H9 (cell line): ENCODE results near the gene APBA2. TPM values are rescaled to one million over a fixed set of nuclear protein-coding genes. Genes with fewer than 3 reads are reported as not detected.

Source experiments
- DNase-seq: peaks from one replicate; pipeline ENCODE4 v3.0.0-alpha.2; 2017
- H2AFZ ChIP-seq: one replicate; pipeline ENCODE4 v1.6.1; 2013; ENCODE audit warnings: mild to moderate bottlenecking, low read length, control low read depth, moderate library complexity
- H2AK5ac ChIP-seq: 2 replicates; pipeline ENCODE4 v1.6.1; 2013; ENCODE audit warnings: low read length, control low read depth, mixed read lengths; ENCODE audit not compliant: insufficient read length
- H2BK120ac ChIP-seq: one replicate; pipeline ENCODE4 v1.6.1; 2013; ENCODE audit warnings: low read depth, mild to moderate bottlenecking, low read length, control low read depth, inconsistent platforms; ENCODE audit not compliant: poor library complexity, severe bottlenecking
- H2BK12ac ChIP-seq: 2 replicates; pipeline ENCODE4 v1.6.1; 2013; ENCODE audit warnings: low read length, control low read depth, mixed read lengths, low read depth; ENCODE audit not compliant: insufficient read length
- H2BK15ac ChIP-seq: 2 replicates; pipeline ENCODE4 v1.6.1; 2013; ENCODE audit warnings: low read depth, low read length, control low read depth
- H2BK20ac ChIP-seq: one replicate; pipeline ENCODE4 v1.6.1; 2013; ENCODE audit warnings: low read depth, mild to moderate bottlenecking, low read length, control low read depth, inconsistent platforms; ENCODE audit not compliant: poor library complexity, severe bottlenecking
- H2BK5ac ChIP-seq: 2 replicates; pipeline ENCODE4 v1.6.1; 2013; ENCODE audit warnings: low read length, control low read depth, mixed read lengths; ENCODE audit not compliant: insufficient read length
- H3K14ac ChIP-seq: 2 replicates; pipeline ENCODE4 v1.6.1; 2013; ENCODE audit warnings: low read length, control low read depth; ENCODE audit not compliant: insufficient read depth
- H3K18ac ChIP-seq: 2 replicates; pipeline ENCODE4 v1.6.1; 2013; ENCODE audit warnings: low read depth, mild to moderate bottlenecking, mixed read lengths, low read length, control low read depth; ENCODE audit not compliant: insufficient read length
- H3K23ac ChIP-seq: 2 replicates; pipeline ENCODE4 v1.6.1; 2013; ENCODE audit warnings: low read length, control low read depth, mixed read lengths, low read depth; ENCODE audit not compliant: insufficient read length
- H3K23me2 ChIP-seq: 2 replicates; pipeline ENCODE4 v1.6.1; 2013; ENCODE audit warnings: low read depth, mild to moderate bottlenecking, mixed read lengths, low read length, control low read depth; ENCODE audit not compliant: insufficient read length, poor library complexity, severe bottlenecking
- H3K27ac ChIP-seq: 2 replicates; pipeline ENCODE4 v1.5.1; 2013; ENCODE audit warnings: low read length, control low read depth, mixed read lengths, low read depth; ENCODE audit not compliant: insufficient read length
- H3K27me3 ChIP-seq: 2 replicates; pipeline ENCODE4 v1.6.1; 2013; ENCODE audit warnings: low read length, control low read depth, inconsistent platforms; ENCODE audit not compliant: insufficient read depth
- H3K4ac ChIP-seq: 2 replicates; pipeline ENCODE4 v1.6.1; 2013; ENCODE audit warnings: low read depth, mild to moderate bottlenecking, control low read depth, inconsistent platforms, low read length, moderate library complexity
- H3K4me1 ChIP-seq: 2 replicates; pipeline ENCODE4 v1.6.1; 2013; ENCODE audit warnings: low read length, control low read depth, inconsistent platforms; ENCODE audit not compliant: insufficient read depth
- H3K4me2 ChIP-seq: 2 replicates; pipeline ENCODE4 v1.6.1; 2013; ENCODE audit warnings: low read length, control low read depth, mixed read lengths; ENCODE audit not compliant: insufficient read length, insufficient read depth
- H3K56ac ChIP-seq: 2 replicates; pipeline ENCODE4 v1.6.1; 2013; ENCODE audit warnings: low read depth, mild to moderate bottlenecking, mixed read lengths, low read length, control low read depth; ENCODE audit not compliant: insufficient read length
- H3K79me1 ChIP-seq: 2 replicates; pipeline ENCODE4 v1.6.1; 2013; ENCODE audit warnings: low read depth, mild to moderate bottlenecking, moderate library complexity, low read length, control low read depth, inconsistent platforms; ENCODE audit not compliant: insufficient read depth, poor library complexity, severe bottlenecking
- H3K79me2 ChIP-seq: 2 replicates; pipeline ENCODE4 v1.6.1; 2013; ENCODE audit warnings: low read length, control low read depth, inconsistent platforms; ENCODE audit not compliant: insufficient read depth
- H3K9ac ChIP-seq: 2 replicates; pipeline ENCODE4 v1.6.1; 2013; ENCODE audit warnings: low read length, control low read depth, mixed read lengths; ENCODE audit not compliant: insufficient read length; ENCODE audit errors: extremely low read depth
- H3K9me3 ChIP-seq: one replicate; pipeline ENCODE4 v1.6.1; 2013; ENCODE audit warnings: low read depth, low read length, inconsistent platforms; ENCODE audit not compliant: control insufficient read depth
- H3T11ph ChIP-seq: one replicate; pipeline ENCODE4 v1.6.1; 2013; ENCODE audit warnings: mild to moderate bottlenecking, low read length, control low read depth, inconsistent platforms
- H4K20me1 ChIP-seq: one replicate; pipeline ENCODE4 v1.6.1; 2013; ENCODE audit not compliant: control insufficient read depth, insufficient read length, insufficient read depth
- H4K5ac ChIP-seq: 2 replicates; pipeline ENCODE4 v1.6.1; 2013; ENCODE audit warnings: low read depth, mild to moderate bottlenecking, mixed read lengths, low read length, control low read depth; ENCODE audit not compliant: insufficient read length
- H4K8ac ChIP-seq: replicated peaks from 2 replicates; pipeline ENCODE4 v1.6.1; 2013; ENCODE audit warnings: low read length, control low read depth, mixed read lengths, low read depth; ENCODE audit not compliant: insufficient read length
- H4K91ac ChIP-seq: 2 replicates; pipeline ENCODE4 v1.6.1; 2013; ENCODE audit warnings: low read depth, mild to moderate bottlenecking, moderate library complexity, mixed read lengths, low read length, control low read depth; ENCODE audit not compliant: insufficient read length
- H3K27ac Mint-ChIP-seq, 3 experiments: 2 replicates in 2 of 3; 3 replicates in 1 of 3; pipeline ENCODE4 v1.8.0; 2020 to 2021; ENCODE audit warnings: mixed read lengths in 3 of 3, mild to moderate bottlenecking in 1 of 3, moderate library complexity in 1 of 3
- H3K27me3 Mint-ChIP-seq: 2 replicates; pipeline ENCODE4 v1.8.0; 2021; ENCODE audit warnings: low read depth, mild to moderate bottlenecking, moderate library complexity, mixed read lengths
- H3K36me3 Mint-ChIP-seq, 3 experiments: 2 replicates in 2 of 3; 3 replicates in 1 of 3; pipeline ENCODE4 v1.8.0; 2020 to 2021; ENCODE audit warnings: low read depth in 3 of 3, mixed read lengths in 3 of 3; ENCODE audit not compliant: insufficient read depth in 1 of 3
- H3K4me1 Mint-ChIP-seq, 2 experiments: 2 replicates each; pipeline ENCODE4 v1.8.0; 2020; ENCODE audit warnings: mixed read lengths in 2 of 2
- H3K4me3 Mint-ChIP-seq, 2 experiments: 2 replicates in 1 of 2; 3 replicates in 1 of 2; pipeline ENCODE4 v1.8.0; 2020 to 2021; ENCODE audit warnings: mild to moderate bottlenecking in 2 of 2, mixed read lengths in 2 of 2, moderate library complexity in 1 of 2
- H3K9me3 Mint-ChIP-seq, 2 experiments: 2 replicates in 1 of 2; 3 replicates in 1 of 2; pipeline ENCODE4 v1.8.0; 2020; ENCODE audit warnings: mild to moderate bottlenecking in 2 of 2, mixed read lengths in 2 of 2, moderate library complexity in 1 of 2
- CTCF ChIP-seq: fragments of 200-600 bp; sonication (generic); conservative IDR thresholded peaks from 3 replicates; pipeline ENCODE4 v1.8.0; 2021; ENCODE audit warnings: antibody characterized with exemption, mild to moderate bottlenecking
- WGBS: extraction: QIAGEN DNeasy Blood & Tissue Kit; methylation state at CpG from one replicate; pipeline ENCODE4 v1.1.7; 2013; ENCODE audit warnings: missing lambda C conversion rate, low lambda C conversion rate, mixed read lengths; ENCODE audit not compliant: insufficient read length; ENCODE audit errors: extremely low coverage; 5-methylcytosine and 5-hydroxymethylcytosine counted together
- total RNA-seq: library from RNA; stranded (reverse); gene quantifications from 2 replicates; pipeline ENCODE4 v1.2.1, GENCODE V29; 2021

APBA2 gene
- total RNA-seq, 1 experiment from 2014 or later: 14.3 TPM

GRCh38 chr15:28879551-28879950 is 6.2 kb upstream of the APBA2 start:
- Histone ChIP-seq H4K20me1 (no peaks in the 10 kb centered on the region), H3K9me3 (no peaks in the 10 kb centered on the region), H3K14ac (no peak overlapping the region), H3K27me3 (peaks cover 1% of the 10 kb centered on the region; the same call in 1 of the 2 replicates), H3K56ac (no peak overlapping the region), H2BK12ac (no peak overlapping the region), H2BK15ac (no peak overlapping the region), H4K8ac (no peak overlapping the region), H3K23ac (no peak overlapping the region), H2AFZ (no peak overlapping the region), H3K79me2 (no peaks in the 10 kb centered on the region), H2AK5ac (no peak overlapping the region), H2BK5ac (no peak overlapping the region), H3K9ac (no peak overlapping the region), H2BK20ac (no peak overlapping the region), H3T11ph (no peak overlapping the region), H4K91ac (no peak overlapping the region), H3K23me2 (no peaks in the 10 kb centered on the region), H3K79me1 (no peaks in the 10 kb centered on the region), H3K18ac (no peak overlapping the region), H4K5ac (no peak overlapping the region), H3K27ac (no peak overlapping the region), H3K4me2 (no peak overlapping the region), H2BK120ac (no peak overlapping the region), H3K4ac (no peak overlapping the region), H3K4me1 (no peaks in the 10 kb centered on the region; the same call in 1 of the 2 replicates)
- H3K27me3 Mint-ChIP-seq: peaks cover 67% of the 10 kb centered on the region
- no CpG with 5 or more reads among the region's 9 CpGs for WGBS
- peaks cover 0 to 1% (median 0%) of the 10 kb centered on the region in 3 experiments; a peak in 1 of 7 replicates for H3K36me3 Mint-ChIP-seq
- no peak for DNase-seq
- no peak overlapping the region for H3K27ac Mint-ChIP-seq
- no peaks in the 10 kb centered on the region; a peak in 1 of 5 replicates for H3K9me3 Mint-ChIP-seq
- H3K4me3 Mint-ChIP-seq: no peak overlapping the region
- TF ChIP-seq CTCF: no peak
- H3K4me1 Mint-ChIP-seq: peaks cover 17 to 24% of the 10 kb centered on the region in 2 experiments
